GM23248 (cell line): Measurements from ENCODE around the gene CST4.
"Not testable (repeated sequence)": the region's sequence is repeated elsewhere in the genome, so short reads cannot be mapped to it uniquely, and the experiment has no call there.

ENCODE experiments used
- EZH2 ChIP-seq: fragments of 200-600 bp; sonication (generic); IDR thresholded peaks from 2 replicates; pipeline ENCODE4 v1.6.1; 2018; ENCODE audit warnings: antibody characterized with exemption, mild to moderate bottlenecking; ENCODE audit not compliant: insufficient read depth, poor library complexity, severe bottlenecking
- EZH2phosphoT487 ChIP-seq: fragments of 200-600 bp; sonication (generic); IDR thresholded peaks from 2 replicates; pipeline ENCODE4 v1.6.1; 2018; ENCODE audit warnings: antibody characterized with exemption, moderate library complexity, mild to moderate bottlenecking, low read depth; ENCODE audit not compliant: insufficient read depth

DNA sequence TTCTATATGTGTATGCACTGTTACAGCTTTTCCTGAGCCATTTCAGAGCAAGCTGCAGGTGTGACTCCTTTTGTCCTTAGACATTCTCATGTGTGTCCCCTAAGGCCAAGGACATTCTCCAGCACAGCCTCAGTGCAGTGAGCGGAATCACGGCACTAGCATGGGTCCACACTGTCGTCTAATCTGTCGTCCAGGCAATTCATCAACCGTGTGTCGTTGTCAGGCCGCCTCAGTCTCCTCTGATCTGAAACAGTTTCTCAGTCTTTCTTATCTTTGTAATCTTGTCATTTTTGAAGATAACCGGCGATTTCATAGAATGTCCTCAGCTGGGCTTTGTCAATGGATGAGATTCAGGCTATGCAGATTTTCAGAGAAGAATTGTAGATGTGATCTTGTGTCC lies 30.5 kb upstream of the CST4 start:
- not testable (repeated sequence) for TF ChIP-seq EZH2phosphoT487, EZH2
